NT2/D1 (cell line): Measurements from ENCODE around the gene MYO3B.

Source experiments
- SUZ12 ChIP-seq: IDR thresholded peaks from 2 replicates; pipeline ENCODE4 v1.6.1; 2011; ENCODE audit not compliant: insufficient read length, insufficient read depth; ENCODE audit errors: extremely low read depth
- YY1 ChIP-seq: IDR thresholded peaks from 2 replicates; pipeline ENCODE4 v1.6.1; 2011; ENCODE audit not compliant: insufficient read length, insufficient read depth
- ZNF274 ChIP-seq: IDR thresholded peaks from 2 replicates; pipeline ENCODE4 v1.6.1; 2011; ENCODE audit warnings: mild to moderate bottlenecking, low read depth, low read length

- TF ChIP-seq ZNF274: no peak
- no peak for TF ChIP-seq YY1
- no peak for TF ChIP-seq SUZ12
These were observed 516.4 kb downstream of the MYO3B start for GRCh38 chr2:170694316-170694715.
